HepG2 (cell line): ENCODE data around the gene VKORC1. TPM values are rescaled to one million over a fixed set of nuclear protein-coding genes. Genes with fewer than 3 reads are reported as not detected.
A peak's percentile ranks its signal among the peaks of the same experiment; 100 is the strongest.

ENCODE experiments used
- ATF4 ChIP-seq, 2 experiments: fragments of 450-650 bp in 1 of 2; sonication (generic) in 1 of 2; formaldehyde crosslinking; IDR thresholded peaks; 2 replicates each; pipeline versions ENCODE4 v1.5.0 to v1.8.0; 2020 to 2022; ENCODE audit warnings: mild to moderate bottlenecking in 1 of 2, missing genetic modification reagents in 1 of 2
- ETV5 ChIP-seq: IDR thresholded peaks from 2 replicates; pipeline ENCODE4 v1.6.1; 2018; ENCODE audit warnings: missing biosample characterization, missing genetic modification reagents, inconsistent platforms, borderline replicate concordance
- FOXJ3 ChIP-seq: sonication (generic); formaldehyde crosslinking; IDR thresholded peaks from 2 replicates; pipeline ENCODE4 v1.4.0; 2020; ENCODE audit warnings: missing genetic modification reagents, mild to moderate bottlenecking, borderline replicate concordance
- IKZF1 ChIP-seq: fragments of 450-650 bp; IDR thresholded peaks from 2 replicates; pipeline ENCODE4 v1.7.1; 2016
- IKZF4 ChIP-seq: sonication (generic); formaldehyde crosslinking; IDR thresholded peaks from 2 replicates; pipeline ENCODE4 v1.5.1; 2020; ENCODE audit warnings: borderline replicate concordance, mild to moderate bottlenecking, low read depth, missing genetic modification reagents; ENCODE audit errors: not compliant biosample characterization
- KDM3A ChIP-seq: IDR thresholded peaks from 2 replicates; pipeline ENCODE4 v1.6.1; 2018; ENCODE audit warnings: low read depth, missing compliant biosample characterization
- MAFG ChIP-seq: sonication (generic); formaldehyde crosslinking; IDR thresholded peaks from 2 replicates; pipeline ENCODE4 v1.5.1; 2020; ENCODE audit warnings: mild to moderate bottlenecking, missing genetic modification reagents
- SMC3 ChIP-seq: IDR thresholded peaks from 2 replicates; pipeline ENCODE4 v1.6.1; 2011; ENCODE audit warnings: low read length, improper control_type of control experiment
- SRSF4 ChIP-seq: fragments of 200-400 bp; formaldehyde crosslinking; IDR thresholded peaks from one replicate; pipeline ENCODE4 v1.6.1; 2018; ENCODE audit warnings: mild to moderate bottlenecking, low read depth, low read length, moderate library complexity; ENCODE audit not compliant: poor library complexity, severe bottlenecking
- TCF7 ChIP-seq: sonication (generic); IDR thresholded peaks from 2 replicates; pipeline ENCODE4 v1.6.1; 2016; ENCODE audit warnings: antibody characterized with exemption, low read depth
- TEAD2 ChIP-seq: sonication (generic); formaldehyde crosslinking; IDR thresholded peaks from 2 replicates; pipeline ENCODE4 v1.9.0; 2021; ENCODE audit warnings: missing genetic modification reagents
- YY1 ChIP-seq: IDR thresholded peaks from 2 replicates; pipeline ENCODE4 v1.6.1; 2011; ENCODE audit warnings: low read length, low read depth, moderate library complexity, mild to moderate bottlenecking; ENCODE audit not compliant: insufficient read depth, insufficient replicate concordance
- ZBTB49 ChIP-seq: sonication (generic); formaldehyde crosslinking; IDR thresholded peaks from 2 replicates; pipeline ENCODE4 v1.4.0; 2020; ENCODE audit warnings: missing genetic modification reagents, borderline replicate concordance
- ZMYM3 ChIP-seq: sonication (generic); formaldehyde crosslinking; IDR thresholded peaks from 2 replicates; pipeline ENCODE4 v1.5.1; 2020; ENCODE audit warnings: mild to moderate bottlenecking, missing genetic modification reagents
- ZNF280B ChIP-seq: sonication (generic); formaldehyde crosslinking; IDR thresholded peaks from 2 replicates; pipeline ENCODE4 v1.5.0; 2020; ENCODE audit warnings: missing genetic modification reagents, mild to moderate bottlenecking, borderline replicate concordance
- ZNF30 ChIP-seq: sonication (generic); formaldehyde crosslinking; IDR thresholded peaks from 2 replicates; pipeline ENCODE4 v1.5.0; 2020; ENCODE audit warnings: mild to moderate bottlenecking, missing genetic modification reagents
- ZNF513 ChIP-seq: sonication (generic); formaldehyde crosslinking; conservative IDR thresholded peaks from 2 replicates; pipeline ENCODE4 v1.5.0; 2020; ENCODE audit warnings: missing genetic modification reagents
- ZNF639 ChIP-seq: conservative IDR thresholded peaks from 2 replicates; pipeline ENCODE4 v1.6.1; 2018; ENCODE audit warnings: missing genetic modification reagents
- ZSCAN20 ChIP-seq: sonication (generic); formaldehyde crosslinking; IDR thresholded peaks from 2 replicates; pipeline ENCODE4 v1.4.0; 2020; ENCODE audit warnings: missing genetic modification reagents, mild to moderate bottlenecking, borderline replicate concordance
- ZSCAN29 ChIP-seq: sonication (generic); formaldehyde crosslinking; conservative IDR thresholded peaks from 2 replicates; pipeline ENCODE4 v1.4.0; 2020; ENCODE audit warnings: mild to moderate bottlenecking, missing genetic modification reagents
- polyA plus RNA-seq, 8 experiments: library from polyadenylated mRNA; depleted of rRNA in 3 of 8; stranded (reverse) in 7 of 8; unstranded in 1 of 8; fragments of >200 nt; fragmentation: Illumina TruSeq in 4 of 8; extraction: Trizol in 4 of 8; gene quantifications; 2 replicates each; pipeline versions ENCODE4 v1.2.1 to v1.2.3, GENCODE V29; 2011 to 2016; ENCODE audit warnings: low read depth in 4 of 8, missing spikeins in 1 of 8, mixed read lengths in 1 of 8; ENCODE audit not compliant: insufficient read depth in 1 of 8
- total RNA-seq, 5 experiments: library from RNA; depleted of rRNA; stranded (reverse); fragments of >200 nt; fragmentation: Illumina TruSeq; extraction: Trizol; gene quantifications; 2 replicates each; pipeline ENCODE4 v1.2.3, GENCODE V29; 2016; ENCODE audit warnings: low read depth in 1 of 5

The VKORC1 gene
- total and polyA plus RNA-seq, 2 of the 13 experiments (the other 11 are each of a cell fraction or from before 2014, with no cell fraction given) = 141 to 615 TPM

- TF ChIP-seq ETV5 (CRISPR knock-in tag) (peak; percentile 95), IKZF4 (peak; percentile 98), ZSCAN20 (CRISPR knock-in tag) (peak; percentile 62; the same call in 1 of the 2 replicates), ZMYM3 (CRISPR knock-in tag) (peak; percentile 36; the same call in 1 of the 2 replicates), FOXJ3 (CRISPR knock-in tag) (peak; percentile 73), TCF7 (no peak), ZNF30 (CRISPR knock-in tag) (peak; percentile 64; the same call in 1 of the 2 replicates), ZNF513 (CRISPR knock-in tag) (0 out of 2 replicates have a peak, but pooled peaks have one; percentile 48), KDM3A (no peak; the same call in 1 of the 2 replicates), ZNF639 (peak; percentile 80), ATF4 (CRISPR knock-in tag; IDR thresholded peaks at IDR 0.05) (peak in 1 of 2 experiments; percentile 10; a peak in 1 of 4 replicates), YY1 (peak; percentile 67), ZSCAN29 (CRISPR knock-in tag) (0 out of 2 replicates have a peak, but pooled peaks have one; percentile 69), TEAD2 (no peak), ZBTB49 (CRISPR knock-in tag) (no peak), IKZF1 (no peak), MAFG (no peak), ZNF280B (no peak; the same call in 1 of the 2 replicates), SRSF4 (no peak), SMC3 (0 out of 2 replicates have a peak, but pooled peaks have one; percentile 24)
Observed at GRCh38 chr16:31073970-31074813, 20.4 kb downstream of the VKORC1 start, which contains the start of the genes ZNF646 and ZNF668 (continued).
